Loucy (cell line): Measurements from ENCODE around the gene TNFAIP8.

Experiments used
- H2AFZ ChIP-seq: fragments of 200-600 bp; sonication (generic); 2 replicates; pipeline ENCODE4 v1.6.0; 2016; ENCODE audit warnings: antibody characterized with exemption, mild to moderate bottlenecking, low read length, moderate library complexity
- H3F3A ChIP-seq: fragments of 200-600 bp; 2 replicates; pipeline ENCODE4 v1.6.0; 2016; ENCODE audit warnings: antibody characterized with exemption, low read depth, mild to moderate bottlenecking
- H3K27me3 ChIP-seq: fragments of 200-600 bp; sonication (generic); 2 replicates; pipeline ENCODE4 v1.6.1; 2014; ENCODE audit warnings: low read length, mild to moderate bottlenecking; ENCODE audit not compliant: insufficient read depth, poor library complexity, severe bottlenecking
- H3K36me3 ChIP-seq: fragments of 200-600 bp; sonication (generic); 2 replicates; pipeline ENCODE4 v1.6.1; 2016; ENCODE audit warnings: low read length; ENCODE audit not compliant: insufficient read depth
- H3K4me1 ChIP-seq: fragments of 200-600 bp; sonication (generic); 2 replicates; pipeline ENCODE4 v1.5.1; 2014; ENCODE audit warnings: low read length, mild to moderate bottlenecking; ENCODE audit not compliant: insufficient read depth, poor library complexity, severe bottlenecking
- H3K4me2 ChIP-seq: fragments of 200-600 bp; sonication (generic); 2 replicates; pipeline ENCODE4 v1.6.0; 2014; ENCODE audit warnings: antibody characterized with exemption, low read length, low read depth, mild to moderate bottlenecking; ENCODE audit not compliant: poor library complexity, severe bottlenecking
- H3K4me3 ChIP-seq: fragments of 200-600 bp; sonication (generic); 2 replicates; pipeline ENCODE4 v1.5.1; 2014; ENCODE audit warnings: low read length, mild to moderate bottlenecking, mixed read lengths; ENCODE audit not compliant: poor library complexity, severe bottlenecking
- H3K79me2 ChIP-seq: fragments of 200-600 bp; sonication (generic); 2 replicates; pipeline ENCODE4 v1.6.1; 2014; ENCODE audit warnings: low read length; ENCODE audit not compliant: insufficient read depth
- H3K9ac ChIP-seq: fragments of 200-600 bp; sonication (generic); 2 replicates; pipeline ENCODE4 v1.6.0; 2014; ENCODE audit warnings: mild to moderate bottlenecking, low read depth, low read length, moderate library complexity; ENCODE audit not compliant: poor library complexity, severe bottlenecking
- H3K9me2 ChIP-seq: fragments of 200-600 bp; sonication (generic); replicated peaks from 2 replicates; pipeline ENCODE4 v1.6.1; 2016; ENCODE audit warnings: low read depth, low read length, mixed read lengths
- H3K9me3 ChIP-seq: fragments of 200-600 bp; sonication (generic); 2 replicates; pipeline ENCODE4 v1.6.1; 2014; ENCODE audit warnings: mild to moderate bottlenecking, antibody characterized with exemption, low read length, low read depth; ENCODE audit not compliant: insufficient read depth
- H4K20me1 ChIP-seq: fragments of 200-600 bp; sonication (generic); 2 replicates; pipeline ENCODE4 v1.6.0; 2014; ENCODE audit warnings: antibody characterized with exemption, low read length, mild to moderate bottlenecking; ENCODE audit not compliant: insufficient read depth, poor library complexity, severe bottlenecking
- EZH2phosphoT487 ChIP-seq: fragments of 200-600 bp; IDR thresholded peaks from 2 replicates; pipeline ENCODE4 v1.6.1; 2018; ENCODE audit warnings: antibody characterized with exemption, mild to moderate bottlenecking, moderate library complexity, borderline replicate concordance
- TF ChIP-seq, protein P1 (sequence below): fragments of 200-600 bp; sonication (generic); conservative IDR thresholded peaks from 2 replicates; pipeline ENCODE4 v1.5.1; 2014; ENCODE audit warnings: mild to moderate bottlenecking, antibody characterized with exemption, low read length

TNFAIP8 gene

GRCh38 chr5:119393746-119394145, 37.9 kb downstream of the TNFAIP8 start:
- H3K4me3 ChIP-seq = no peak overlapping the region
- no peaks in the 10 kb centered on the region for H3K9me3 ChIP-seq
- TF ChIP-seq, protein P1, sequence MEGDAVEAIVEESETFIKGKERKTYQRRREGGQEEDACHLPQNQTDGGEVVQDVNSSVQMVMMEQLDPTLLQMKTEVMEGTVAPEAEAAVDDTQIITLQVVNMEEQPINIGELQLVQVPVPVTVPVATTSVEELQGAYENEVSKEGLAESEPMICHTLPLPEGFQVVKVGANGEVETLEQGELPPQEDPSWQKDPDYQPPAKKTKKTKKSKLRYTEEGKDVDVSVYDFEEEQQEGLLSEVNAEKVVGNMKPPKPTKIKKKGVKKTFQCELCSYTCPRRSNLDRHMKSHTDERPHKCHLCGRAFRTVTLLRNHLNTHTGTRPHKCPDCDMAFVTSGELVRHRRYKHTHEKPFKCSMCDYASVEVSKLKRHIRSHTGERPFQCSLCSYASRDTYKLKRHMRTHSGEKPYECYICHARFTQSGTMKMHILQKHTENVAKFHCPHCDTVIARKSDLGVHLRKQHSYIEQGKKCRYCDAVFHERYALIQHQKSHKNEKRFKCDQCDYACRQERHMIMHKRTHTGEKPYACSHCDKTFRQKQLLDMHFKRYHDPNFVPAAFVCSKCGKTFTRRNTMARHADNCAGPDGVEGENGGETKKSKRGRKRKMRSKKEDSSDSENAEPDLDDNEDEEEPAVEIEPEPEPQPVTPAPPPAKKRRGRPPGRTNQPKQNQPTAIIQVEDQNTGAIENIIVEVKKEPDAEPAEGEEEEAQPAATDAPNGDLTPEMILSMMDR = no peak
- no peak for TF ChIP-seq EZH2phosphoT487
- no peak overlapping the region for H2AFZ ChIP-seq
- no peaks in the 10 kb centered on the region for H3K27me3 ChIP-seq
- H3F3A ChIP-seq = no peaks in the 10 kb centered on the region
- no peak overlapping the region for H3K4me2 ChIP-seq
- no peaks in the 10 kb centered on the region for H3K9me2 ChIP-seq
- no peak overlapping the region for H3K9ac ChIP-seq
- peaks cover 11% of the 10 kb centered on the region; the same call in 1 of the 2 replicates for H3K79me2 ChIP-seq
- H4K20me1 ChIP-seq = no peaks in the 10 kb centered on the region
- peaks cover 16% of the 10 kb centered on the region; the same call in 1 of the 2 replicates for H3K36me3 ChIP-seq
- peaks cover 3% of the 10 kb centered on the region for H3K4me1 ChIP-seq

DNA sequence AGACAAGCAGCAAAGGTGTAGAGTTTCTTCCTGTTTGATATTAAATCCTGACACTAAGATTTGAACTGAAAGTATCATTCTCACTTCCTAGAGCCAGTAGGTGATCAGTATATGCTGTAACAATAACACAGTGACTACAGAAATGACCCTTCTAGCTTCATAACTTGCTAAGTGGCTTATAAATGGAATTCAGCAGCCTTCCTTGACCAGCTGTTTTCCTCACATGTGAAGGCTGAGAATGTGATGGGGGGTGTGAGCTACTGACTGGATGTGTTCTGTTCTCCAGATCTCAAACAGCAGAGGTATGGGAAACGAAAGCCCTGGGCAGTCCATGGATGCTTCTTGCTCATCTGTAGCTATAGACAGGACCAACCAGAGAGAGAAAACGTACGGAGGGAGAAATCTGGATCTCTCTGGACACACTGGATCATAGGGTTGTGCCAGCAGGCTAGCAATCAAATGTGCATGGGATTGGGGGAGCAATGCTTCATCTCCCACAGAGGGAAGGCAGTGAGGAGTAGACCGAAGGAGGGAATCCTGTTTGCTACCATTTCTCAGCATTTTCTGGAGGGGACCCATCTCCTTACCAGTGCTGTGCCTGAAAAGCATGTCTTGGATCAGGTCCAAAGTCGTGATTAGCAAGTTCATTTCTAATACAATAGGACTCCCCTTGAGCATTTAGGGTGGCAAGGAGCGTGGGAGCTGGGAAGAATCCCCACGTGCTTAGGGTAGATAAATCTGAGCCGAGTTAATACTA, 39.4 kb downstream of the TNFAIP8 start:
- H3K4me1 ChIP-seq = no peaks in the 10 kb centered on the region
- no peaks in the 10 kb centered on the region for H4K20me1 ChIP-seq
- no peaks in the 10 kb centered on the region for H3K9me2 ChIP-seq
- no peak for TF ChIP-seq EZH2phosphoT487
- TF ChIP-seq, protein P1 = no peak
- peaks cover 16% of the 10 kb centered on the region; the same call in 1 of the 2 replicates for H3K36me3 ChIP-seq
- H3K4me3 ChIP-seq = no peak overlapping the region
- H3K4me2 ChIP-seq = no peak overlapping the region
- H2AFZ ChIP-seq = no peak overlapping the region
- H3K9ac ChIP-seq = no peak overlapping the region
- H3F3A ChIP-seq = no peaks in the 10 kb centered on the region
- no peaks in the 10 kb centered on the region for H3K79me2 ChIP-seq
- no peaks in the 10 kb centered on the region for H3K9me3 ChIP-seq
- H3K27me3 ChIP-seq = no peaks in the 10 kb centered on the region

GRCh38 chr5:119396030-119396664, 40.3 kb downstream of the TNFAIP8 start:
- TF ChIP-seq, protein P1 = no peak
- TF ChIP-seq EZH2phosphoT487 = no peak
- H3K4me1 ChIP-seq = no peaks in the 10 kb centered on the region

More at GRCh38 chr5:119396030-119396664, 40.3 kb downstream of the TNFAIP8 start:
- no peaks in the 10 kb centered on the region for H4K20me1 ChIP-seq
- H3K79me2 ChIP-seq = no peaks in the 10 kb centered on the region
- no peaks in the 10 kb centered on the region for H3K9me3 ChIP-seq
- no peak overlapping the region for H3K4me3 ChIP-seq
- no peak overlapping the region for H3K4me2 ChIP-seq
- H2AFZ ChIP-seq = no peak overlapping the region
- H3F3A ChIP-seq = no peaks in the 10 kb centered on the region
- no peak overlapping the region for H3K9ac ChIP-seq
- H3K36me3 ChIP-seq = peaks cover 16% of the 10 kb centered on the region; the same call in 1 of the 2 replicates
- no peaks in the 10 kb centered on the region for H3K27me3 ChIP-seq
- no peaks in the 10 kb centered on the region for H3K9me2 ChIP-seq
